ENCODE results near the gene AHCYL2. TPM values are rescaled to one million over a fixed set of nuclear protein-coding genes. Genes with fewer than 3 reads are reported as not detected.

AHCYL2 gene
- total RNA-seq, 1 experiment from 2014 or later = 20.2 TPM

GRCh38 chr7:129362496-129362895 lies 137.7 kb downstream of the AHCYL2 start:
- BruUV-seq (replicated peaks) = no TSS peak
- Histone ChIP-seq H3K27ac (ENCODE audit: low read length) (no peak overlapping the region), H3K27me3 (ENCODE audit: control insufficient read depth, insufficient read depth, low read length) (no peaks in the 10 kb centered on the region), H3K9me3 (ENCODE audit: control insufficient read depth, insufficient read depth, low read depth, low read length) (no peaks in the 10 kb centered on the region), H3K4me3 (ENCODE audit: low read depth in 2 of 2, low read length in 2 of 2) (no peak overlapping the region), H3K36me3 (ENCODE audit: control insufficient read depth, insufficient read depth, low read length) (no peaks in the 10 kb centered on the region), H3K4me1 (ENCODE audit: control insufficient read depth, insufficient read depth, low read length) (no peaks in the 10 kb centered on the region)
- intact Hi-C loops (cut with micrococcal nuclease; ENCODE audit: unreplicated experiment) = loop anchor here (10.0 kb wide), 1 partner anchor 272 kb away; no protein-coding TSS in a partner anchor
- TF ChIP-seq POLR2AphosphoS5 (IDR thresholded peaks at IDR 0.05; ENCODE audit: low read depth, low read length) (no peak), SIN3A (IDR thresholded peaks at IDR 0.05; ENCODE audit: borderline replicate concordance, insufficient read depth, low read depth, low read length) (no peak), TCF7L2 (IDR thresholded peaks at IDR 0.05; ENCODE audit: low read depth, low read length) (no peak)
- TF ChIP-seq, protein P1, sequence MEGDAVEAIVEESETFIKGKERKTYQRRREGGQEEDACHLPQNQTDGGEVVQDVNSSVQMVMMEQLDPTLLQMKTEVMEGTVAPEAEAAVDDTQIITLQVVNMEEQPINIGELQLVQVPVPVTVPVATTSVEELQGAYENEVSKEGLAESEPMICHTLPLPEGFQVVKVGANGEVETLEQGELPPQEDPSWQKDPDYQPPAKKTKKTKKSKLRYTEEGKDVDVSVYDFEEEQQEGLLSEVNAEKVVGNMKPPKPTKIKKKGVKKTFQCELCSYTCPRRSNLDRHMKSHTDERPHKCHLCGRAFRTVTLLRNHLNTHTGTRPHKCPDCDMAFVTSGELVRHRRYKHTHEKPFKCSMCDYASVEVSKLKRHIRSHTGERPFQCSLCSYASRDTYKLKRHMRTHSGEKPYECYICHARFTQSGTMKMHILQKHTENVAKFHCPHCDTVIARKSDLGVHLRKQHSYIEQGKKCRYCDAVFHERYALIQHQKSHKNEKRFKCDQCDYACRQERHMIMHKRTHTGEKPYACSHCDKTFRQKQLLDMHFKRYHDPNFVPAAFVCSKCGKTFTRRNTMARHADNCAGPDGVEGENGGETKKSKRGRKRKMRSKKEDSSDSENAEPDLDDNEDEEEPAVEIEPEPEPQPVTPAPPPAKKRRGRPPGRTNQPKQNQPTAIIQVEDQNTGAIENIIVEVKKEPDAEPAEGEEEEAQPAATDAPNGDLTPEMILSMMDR (IDR thresholded peaks at IDR 0.05) = no peak
- TF ChIP-seq, protein P2, sequence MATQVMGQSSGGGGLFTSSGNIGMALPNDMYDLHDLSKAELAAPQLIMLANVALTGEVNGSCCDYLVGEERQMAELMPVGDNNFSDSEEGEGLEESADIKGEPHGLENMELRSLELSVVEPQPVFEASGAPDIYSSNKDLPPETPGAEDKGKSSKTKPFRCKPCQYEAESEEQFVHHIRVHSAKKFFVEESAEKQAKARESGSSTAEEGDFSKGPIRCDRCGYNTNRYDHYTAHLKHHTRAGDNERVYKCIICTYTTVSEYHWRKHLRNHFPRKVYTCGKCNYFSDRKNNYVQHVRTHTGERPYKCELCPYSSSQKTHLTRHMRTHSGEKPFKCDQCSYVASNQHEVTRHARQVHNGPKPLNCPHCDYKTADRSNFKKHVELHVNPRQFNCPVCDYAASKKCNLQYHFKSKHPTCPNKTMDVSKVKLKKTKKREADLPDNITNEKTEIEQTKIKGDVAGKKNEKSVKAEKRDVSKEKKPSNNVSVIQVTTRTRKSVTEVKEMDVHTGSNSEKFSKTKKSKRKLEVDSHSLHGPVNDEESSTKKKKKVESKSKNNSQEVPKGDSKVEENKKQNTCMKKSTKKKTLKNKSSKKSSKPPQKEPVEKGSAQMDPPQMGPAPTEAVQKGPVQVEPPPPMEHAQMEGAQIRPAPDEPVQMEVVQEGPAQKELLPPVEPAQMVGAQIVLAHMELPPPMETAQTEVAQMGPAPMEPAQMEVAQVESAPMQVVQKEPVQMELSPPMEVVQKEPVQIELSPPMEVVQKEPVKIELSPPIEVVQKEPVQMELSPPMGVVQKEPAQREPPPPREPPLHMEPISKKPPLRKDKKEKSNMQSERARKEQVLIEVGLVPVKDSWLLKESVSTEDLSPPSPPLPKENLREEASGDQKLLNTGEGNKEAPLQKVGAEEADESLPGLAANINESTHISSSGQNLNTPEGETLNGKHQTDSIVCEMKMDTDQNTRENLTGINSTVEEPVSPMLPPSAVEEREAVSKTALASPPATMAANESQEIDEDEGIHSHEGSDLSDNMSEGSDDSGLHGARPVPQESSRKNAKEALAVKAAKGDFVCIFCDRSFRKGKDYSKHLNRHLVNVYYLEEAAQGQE (IDR thresholded peaks at IDR 0.05; ENCODE audit: insufficient read depth in 1 of 2, low read depth in 2 of 2, low read length in 1 of 2) = no peak
- ATAC-seq (no peak), DNase-seq (ENCODE audit: low read depth, low spot score) (no peak)
- POLR2A ChIA-PET = no interaction called here
- in situ Hi-C loops (cut with HindIII; ENCODE audit: low pct_unique_long_range_greater_than_20kb, low sequenced_read_pairs) = no loop called here
- CTCF ChIA-PET = interaction anchor here (0.6 to 0.7 kb wide), 4 partner anchors 20 to 1801 kb away, joined by 3 to 6 read pairs (median 4); no protein-coding TSS in a partner anchor

DNA sequence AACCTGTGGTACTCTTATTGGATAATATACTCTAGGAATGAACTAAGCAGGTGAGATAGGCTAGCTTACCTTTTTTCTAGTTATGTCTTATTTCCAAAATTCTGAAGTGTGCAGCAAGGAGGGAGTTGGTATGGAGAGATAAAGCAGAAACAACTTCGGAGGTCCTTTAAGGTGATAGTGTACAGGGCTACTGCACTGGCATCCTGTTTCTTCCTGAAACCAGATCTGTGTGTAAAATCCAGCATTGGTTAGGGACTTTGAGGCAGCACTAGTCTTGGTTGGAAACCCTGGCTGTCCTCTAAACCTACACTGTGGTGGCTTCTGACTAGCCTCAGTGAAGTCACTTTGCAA lies 142.5 kb downstream of the AHCYL2 start:
- in situ Hi-C loops (cut with HindIII; ENCODE audit: low pct_unique_long_range_greater_than_20kb, low sequenced_read_pairs) = no loop called here
- DNase-seq (ENCODE audit: low read depth, low spot score) (no peak), ATAC-seq (peak; percentile 53; the same call in 1 of the 2 replicates)
- intact Hi-C loops (cut with micrococcal nuclease; ENCODE audit: unreplicated experiment) = loop anchor here (1.0 to 10.0 kb wide), 2 partner anchors 104 to 267 kb away; no protein-coding TSS in a partner anchor
- TF ChIP-seq, protein P2 (IDR thresholded peaks at IDR 0.05; ENCODE audit: insufficient read depth in 1 of 2, low read depth in 2 of 2, low read length in 1 of 2) = no peak
- TF ChIP-seq SIN3A (IDR thresholded peaks at IDR 0.05; ENCODE audit: borderline replicate concordance, insufficient read depth, low read depth, low read length) (no peak), TCF7L2 (IDR thresholded peaks at IDR 0.05; ENCODE audit: low read depth, low read length) (no peak)
- H3K4me3 ChIP-seq (ENCODE audit: low read depth in 2 of 2, low read length in 2 of 2) = no peak overlapping the region
- H3K9me3 ChIP-seq (ENCODE audit: control insufficient read depth, insufficient read depth, low read depth, low read length) = no peaks in the 10 kb centered on the region
- ChIA-PET CTCF (interaction anchor here (0.7 to 2.0 kb wide), 12 partner anchors 8 to 459 kb away, joined by 3 to 16 read pairs (median 3); partner anchors contain the start of gene STRIP2), POLR2A (interaction anchor here (0.6 kb wide), 1 partner anchor 32 kb away, joined by 16 read pairs; no protein-coding TSS in a partner anchor)
- no peak overlapping the region for H3K27ac ChIP-seq (ENCODE audit: low read length)
- H3K4me1 ChIP-seq (ENCODE audit: control insufficient read depth, insufficient read depth, low read length) = no peaks in the 10 kb centered on the region
- no TSS peak for BruUV-seq (replicated peaks)
- H3K36me3 ChIP-seq (ENCODE audit: control insufficient read depth, insufficient read depth, low read length) = no peaks in the 10 kb centered on the region
- H3K27me3 ChIP-seq (ENCODE audit: control insufficient read depth, insufficient read depth, low read length) = no peaks in the 10 kb centered on the region
